Sigmoid colon (tissue), 7 donors: Measurements from ENCODE around the gene KRT76. TPM values are rescaled to one million over a fixed set of nuclear protein-coding genes. Genes with fewer than 3 reads are reported as not detected.

Source experiments
- DNase-seq: peaks from one replicate; pipeline ENCODE4 v3.0.0-alpha.2; 2019
- H3K27ac ChIP-seq, 4 donors: fragments of 200-600 bp; sonication (generic); one replicate each; pipeline ENCODE4 v1.5.1; 2016 to 2019; ENCODE audit warnings: mild to moderate bottlenecking in 1 of 4
- H3K27me3 ChIP-seq, 3 donors: fragments of 200-600 bp; sonication (generic); one replicate each; pipeline ENCODE4 v1.5.1; 2019; ENCODE audit warnings: mild to moderate bottlenecking in 1 of 3
- H3K36me3 ChIP-seq, 4 donors: fragments of 200-600 bp; sonication (generic); one replicate each; pipeline ENCODE4 v1.5.1; 2016 to 2019
- H3K4me1 ChIP-seq, 4 donors: fragments of 200-600 bp; sonication (generic); one replicate each; pipeline ENCODE4 v1.5.1; 2017 to 2019
- H3K4me3 ChIP-seq, 4 donors: fragments of 200-600 bp; sonication (generic); one replicate each; pipeline ENCODE4 v1.5.1; 2017 to 2019; ENCODE audit warnings: mild to moderate bottlenecking in 2 of 4, moderate library complexity in 1 of 4
- H3K9me3 ChIP-seq, 4 donors: fragments of 200-600 bp in 3 of 4; sonication (generic) in 3 of 4; one replicate each; pipeline versions ENCODE4 v1.5.1 to v1.6.1; 2013 to 2019
- EP300 ChIP-seq, 4 donors: sonication (generic); formaldehyde crosslinking; IDR thresholded peaks; one replicate each; pipeline ENCODE4 v1.6.1; 2017; ENCODE audit warnings: antibody characterized with exemption in 4 of 4
- POLR2A ChIP-seq, 2 donors: fragments of 450-650 bp; IDR thresholded peaks; one replicate each; pipeline ENCODE4 v1.6.1; 2016; ENCODE audit warnings: antibody characterized with exemption in 2 of 2, mild to moderate bottlenecking in 2 of 2, moderate library complexity in 2 of 2
- POLR2AphosphoS5 ChIP-seq, 4 donors: sonication (generic); formaldehyde crosslinking; IDR thresholded peaks; one replicate each; pipeline ENCODE4 v1.6.1; 2017; ENCODE audit warnings: antibody characterized with exemption in 4 of 4
- WGBS, 2 donors: extraction: QIAGEN DNeasy Blood & Tissue Kit; methylation state at CpG; one replicate each; pipeline ENCODE4 v1.1.7; 2013; 5-methylcytosine and 5-hydroxymethylcytosine counted together
- intact Hi-C: fragments of 100-400 bp; cut with DNase I; formaldehyde crosslinking; loops from one replicate; pipeline ENCODE4 v1.15.1; 2023
- polyA plus RNA-seq, 3 donors: library from polyadenylated mRNA; stranded (reverse); fragments of 200-250 nt; gene quantifications; one replicate each; pipeline ENCODE4 v1.2.3, GENCODE V29; 2013
- total RNA-seq, 4 donors: library from RNA; depleted of rRNA; stranded (reverse); fragments of >200 nt; gene quantifications; one replicate each; pipeline ENCODE4 v1.1.0, GENCODE V29; 2016
- TF ChIP-seq, protein P1 (sequence below), 4 experiments: fragments of 450-650 bp in 3 of 4; fragments of 200-600 bp in 1 of 4; IDR thresholded peaks; one replicate each; pipeline ENCODE4 v1.5.1; 2016 to 2019; ENCODE audit warnings: antibody characterized with exemption in 4 of 4, mild to moderate bottlenecking in 3 of 4, moderate library complexity in 2 of 4
- donor health status: healthy with polysubstance abuse.
- donor health status: Bipolar disorder and iron deficiency.
- donor health status: healthy.

The KRT76 gene
- total and polyA plus RNA-seq, 7 donors: not detected

- intact Hi-C loops: no loop called here
- Histone ChIP-seq H3K9me3 (no peaks in the 10 kb centered on the region), H3K4me1 (peaks cover 0 to 7% (median 0%) of the 10 kb centered on the region in 4 donors), H3K4me3 (no peak within 1 kb of the TSS), H3K27ac (no peak within 1 kb of the TSS), H3K36me3 (no peaks in the 10 kb centered on the region), H3K27me3 (no peaks in the 10 kb centered on the region)
- TF ChIP-seq, protein P1, sequence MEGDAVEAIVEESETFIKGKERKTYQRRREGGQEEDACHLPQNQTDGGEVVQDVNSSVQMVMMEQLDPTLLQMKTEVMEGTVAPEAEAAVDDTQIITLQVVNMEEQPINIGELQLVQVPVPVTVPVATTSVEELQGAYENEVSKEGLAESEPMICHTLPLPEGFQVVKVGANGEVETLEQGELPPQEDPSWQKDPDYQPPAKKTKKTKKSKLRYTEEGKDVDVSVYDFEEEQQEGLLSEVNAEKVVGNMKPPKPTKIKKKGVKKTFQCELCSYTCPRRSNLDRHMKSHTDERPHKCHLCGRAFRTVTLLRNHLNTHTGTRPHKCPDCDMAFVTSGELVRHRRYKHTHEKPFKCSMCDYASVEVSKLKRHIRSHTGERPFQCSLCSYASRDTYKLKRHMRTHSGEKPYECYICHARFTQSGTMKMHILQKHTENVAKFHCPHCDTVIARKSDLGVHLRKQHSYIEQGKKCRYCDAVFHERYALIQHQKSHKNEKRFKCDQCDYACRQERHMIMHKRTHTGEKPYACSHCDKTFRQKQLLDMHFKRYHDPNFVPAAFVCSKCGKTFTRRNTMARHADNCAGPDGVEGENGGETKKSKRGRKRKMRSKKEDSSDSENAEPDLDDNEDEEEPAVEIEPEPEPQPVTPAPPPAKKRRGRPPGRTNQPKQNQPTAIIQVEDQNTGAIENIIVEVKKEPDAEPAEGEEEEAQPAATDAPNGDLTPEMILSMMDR (IDR thresholded peaks at IDR 0.05): no peak
- TF ChIP-seq POLR2A (IDR thresholded peaks at IDR 0.05) (no peak), EP300 (IDR thresholded peaks at IDR 0.05) (no peak), POLR2AphosphoS5 (IDR thresholded peaks at IDR 0.05) (no peak)
- DNase-seq: no peak
- WGBS, 2 donors: 78 to 86% methylated on average over 15 of the region's 15 CpGs
Measured at GRCh38 chr12:52813885-52814709, 37.0 kb upstream of the KRT76 start, which contains the start of gene KRT4. TSS of gene KRT4 (minus strand) at chr12:52814116. CDS start at chr12:52814058, 58 bp downstream.

- DNase-seq: no peak
- WGBS, 2 donors: 91 to 93% methylated on average over 10 of the region's 10 CpGs
- intact Hi-C loops: no loop called here
Measured at GRCh38 chr12:52813203-52813819, 36.2 kb upstream of the KRT76 start.

DNA sequence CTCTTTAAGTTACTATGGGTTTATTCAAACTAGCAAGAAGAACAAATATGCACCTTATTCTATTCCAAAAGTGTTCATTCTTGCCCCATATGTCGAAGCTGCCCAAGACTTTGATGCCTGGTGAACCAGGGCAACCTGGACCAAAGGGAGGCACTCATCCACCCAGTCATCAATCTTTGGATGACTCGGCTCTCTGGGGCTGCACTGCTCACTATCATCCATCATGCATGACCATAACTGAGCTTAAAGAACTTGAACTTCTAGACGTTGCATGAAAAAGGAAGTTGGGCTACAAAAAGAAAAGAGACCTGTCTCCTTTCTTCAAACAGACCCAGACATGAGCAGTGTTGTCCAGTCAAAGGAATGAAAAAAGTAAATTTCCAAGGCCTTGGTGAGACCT is 35.6 kb upstream of the KRT76 start:
- Histone ChIP-seq H3K27me3 (no peaks in the 10 kb centered on the region), H3K9me3 (no peaks in the 10 kb centered on the region), H3K4me3 (no peak overlapping the region), H3K27ac (no peak overlapping the region), H3K4me1 (peaks cover 0 to 7% (median 0%) of the 10 kb centered on the region in 4 donors), H3K36me3 (no peaks in the 10 kb centered on the region)
- 51 to 66% methylated on average over 3 of the region's 3 CpGs for WGBS, 2 donors
- intact Hi-C loops: no loop called here
- TF ChIP-seq POLR2AphosphoS5 (IDR thresholded peaks at IDR 0.05) (no peak), EP300 (IDR thresholded peaks at IDR 0.05) (no peak), POLR2A (IDR thresholded peaks at IDR 0.05) (no peak)
- TF ChIP-seq, protein P1 (IDR thresholded peaks at IDR 0.05): no peak
- DNase-seq: no peak

More at GRCh38 chr12:52813203-52813819, 36.2 kb upstream of the KRT76 start:
- no peak overlapping the region for H3K4me3 ChIP-seq
- H3K9me3 ChIP-seq: no peaks in the 10 kb centered on the region
- H3K27me3 ChIP-seq: no peaks in the 10 kb centered on the region
- no peaks in the 10 kb centered on the region for H3K36me3 ChIP-seq
- no peak for TF ChIP-seq EP300 (IDR thresholded peaks at IDR 0.05)
- TF ChIP-seq POLR2AphosphoS5 (IDR thresholded peaks at IDR 0.05): no peak
- TF ChIP-seq POLR2A (IDR thresholded peaks at IDR 0.05): no peak
- TF ChIP-seq, protein P1 (IDR thresholded peaks at IDR 0.05): no peak
- H3K4me1 ChIP-seq: peaks cover 0 to 7% (median 0%) of the 10 kb centered on the region in 4 donors
- no peak overlapping the region for H3K27ac ChIP-seq

DNA sequence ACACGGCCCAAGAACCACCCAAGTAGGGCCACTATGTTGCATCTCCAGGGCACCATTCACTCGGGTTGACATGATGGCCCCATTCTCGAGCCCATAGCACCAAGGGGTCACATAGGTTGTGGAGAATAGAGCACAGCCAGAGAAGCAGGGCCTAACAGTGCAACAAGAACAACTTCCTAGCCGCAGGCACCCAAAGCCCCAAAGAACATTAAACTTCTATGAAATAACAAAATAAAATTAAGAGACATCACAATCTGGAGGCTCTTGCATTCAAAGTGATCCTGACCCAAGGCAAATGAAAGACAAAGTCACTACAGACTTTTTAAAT is 34.9 kb upstream of the KRT76 start:
- intact Hi-C loops: no loop called here
- H3K36me3 ChIP-seq: no peaks in the 10 kb centered on the region
- H3K4me1 ChIP-seq: peaks cover 0 to 7% (median 0%) of the 10 kb centered on the region in 4 donors
- H3K27ac ChIP-seq: no peak overlapping the region
- 62 to 88% methylated on average over 4 of the region's 4 CpGs for WGBS, 2 donors
- TF ChIP-seq POLR2AphosphoS5 (IDR thresholded peaks at IDR 0.05): no peak
- no peaks in the 10 kb centered on the region for H3K9me3 ChIP-seq
- no peaks in the 10 kb centered on the region for H3K27me3 ChIP-seq
- no peak for DNase-seq
- no peak overlapping the region for H3K4me3 ChIP-seq
